PC-3 (cell line): ENCODE results near the gene CYP1A1.

Experiments
- CTCF ChIP-seq: fragments of 300-600 bp; sonication (generic); conservative IDR thresholded peaks from 2 replicates; pipeline ENCODE4 v1.5.1; 2017; ENCODE audit warnings: antibody characterized with exemption, low read depth, mild to moderate bottlenecking, low read length
- EZH2 ChIP-seq: fragments of 300-600 bp; sonication (generic); IDR thresholded peaks from one replicate; pipeline ENCODE4 v1.6.1; 2017; ENCODE audit warnings: antibody characterized with exemption, mild to moderate bottlenecking, low read length; ENCODE audit not compliant: unreplicated experiment

- TF ChIP-seq EZH2 (no peak), CTCF (no peak)
Observed at GRCh38 chr15:74669627-74670026, 55.7 kb downstream of the CYP1A1 start.
